Immature natural killer cell (primary cell): ENCODE measurements around the gene GDF7. TPM values are rescaled to one million over a fixed set of nuclear protein-coding genes. Genes with fewer than 3 reads are reported as not detected.
A peak's percentile ranks its signal among the peaks of the same experiment; 100 is the strongest.

Experiments used
- DNase-seq, 3 donors: peaks; one replicate each; pipeline ENCODE4 v3.0.0; 2022; ENCODE audit warnings: mixed read lengths in 1 of 3
- H3K27ac Mint-ChIP-seq, 6 donors: one replicate each; pipeline ENCODE4 v1.8.0; 2020; ENCODE audit warnings: mixed read lengths in 6 of 6, mild to moderate bottlenecking in 5 of 6, inconsistent platforms in 4 of 6, moderate library complexity in 3 of 6
- H3K27me3 Mint-ChIP-seq, 3 donors: one replicate each; pipeline ENCODE4 v1.8.0; 2020 to 2021; ENCODE audit warnings: low read depth in 3 of 3, mild to moderate bottlenecking in 3 of 3, mixed read lengths in 3 of 3, moderate library complexity in 3 of 3, inconsistent platforms in 1 of 3
- H3K36me3 Mint-ChIP-seq, 3 donors: one replicate each; pipeline ENCODE4 v1.8.0; 2020; ENCODE audit warnings: mixed read lengths in 3 of 3, inconsistent platforms in 2 of 3, mild to moderate bottlenecking in 2 of 3
- H3K4me1 Mint-ChIP-seq, 2 donors: one replicate each; pipeline ENCODE4 v1.8.0; 2020; ENCODE audit warnings: inconsistent platforms in 2 of 2, mild to moderate bottlenecking in 2 of 2, mixed read lengths in 2 of 2, moderate library complexity in 1 of 2
- H3K4me3 Mint-ChIP-seq, 5 donors: one replicate each; pipeline ENCODE4 v1.8.0; 2020; ENCODE audit warnings: mild to moderate bottlenecking in 5 of 5, mixed read lengths in 5 of 5, inconsistent platforms in 3 of 5, moderate library complexity in 3 of 5
- H3K9me3 Mint-ChIP-seq, 6 donors: one replicate each; pipeline ENCODE4 v1.8.0; 2020; ENCODE audit warnings: mild to moderate bottlenecking in 6 of 6, mixed read lengths in 6 of 6, inconsistent platforms in 4 of 6, moderate library complexity in 3 of 6
- polyA plus RNA-seq, 3 donors: library from polyadenylated mRNA; unstranded; fragments of 300-500 nt; fragmentation: Illumina TruSeq; gene quantifications; one replicate each; pipeline ENCODE4 v1.2.3, GENCODE V29; 2021

The GDF7 gene
- polyA plus RNA-seq, 3 donors from 2014 or later, result not detected

DNA sequence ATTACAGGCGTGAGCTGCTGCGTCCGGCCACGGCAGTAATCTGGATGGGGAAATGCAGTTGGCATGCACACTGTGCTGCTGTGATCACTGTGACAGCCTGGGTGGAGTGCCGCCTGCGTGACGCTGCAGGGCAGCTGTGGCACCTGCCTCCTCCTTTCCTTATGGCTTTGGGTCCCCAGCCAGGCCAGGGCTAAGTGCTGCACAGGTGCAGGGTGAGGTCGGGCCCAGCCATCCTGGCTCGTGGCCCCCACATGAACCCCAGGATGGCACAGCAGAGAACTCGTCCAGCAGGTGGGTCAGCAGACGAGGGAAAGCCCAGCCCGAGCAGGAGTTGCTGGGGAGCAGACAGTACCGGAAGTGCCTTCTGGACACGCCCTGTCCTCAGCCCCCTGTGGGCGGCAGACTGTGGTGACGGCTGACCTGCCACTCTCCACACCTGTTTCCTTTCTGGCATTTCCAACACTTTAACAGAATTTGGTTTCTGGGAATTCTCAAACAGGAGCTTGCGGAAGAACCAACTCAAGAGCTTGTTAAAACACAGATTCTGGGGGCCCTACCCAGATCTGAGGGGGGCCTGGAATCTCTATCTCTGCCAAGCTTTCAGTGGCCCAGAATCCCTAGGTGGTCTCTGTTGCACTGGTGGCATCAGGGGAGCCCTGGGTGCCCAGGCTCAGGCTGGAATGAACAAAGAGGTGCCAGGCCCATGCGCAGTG, 33.0 kb upstream of the GDF7 start:
- DNase-seq, result peak; percentile 10 to 24 (median 21)
- Mint-ChIP-seq H3K27me3 (peaks cover 0 to 2% (median under 1%) of the 10 kb centered on the region in 3 donors), H3K4me1 (peaks cover 7 to 23% of the 10 kb centered on the region in 2 donors), H3K27ac (peak overlapping the region in 5 of 6 donors; percentile 34 to 79 (median 58)), H3K4me3 (peak overlapping the region in 3 of 5 donors; percentile 44 to 56 (median 47)), H3K9me3 (no peaks in the 10 kb centered on the region), H3K36me3 (peaks cover 3 to 15% (median 5%) of the 10 kb centered on the region in 3 donors)

DNA sequence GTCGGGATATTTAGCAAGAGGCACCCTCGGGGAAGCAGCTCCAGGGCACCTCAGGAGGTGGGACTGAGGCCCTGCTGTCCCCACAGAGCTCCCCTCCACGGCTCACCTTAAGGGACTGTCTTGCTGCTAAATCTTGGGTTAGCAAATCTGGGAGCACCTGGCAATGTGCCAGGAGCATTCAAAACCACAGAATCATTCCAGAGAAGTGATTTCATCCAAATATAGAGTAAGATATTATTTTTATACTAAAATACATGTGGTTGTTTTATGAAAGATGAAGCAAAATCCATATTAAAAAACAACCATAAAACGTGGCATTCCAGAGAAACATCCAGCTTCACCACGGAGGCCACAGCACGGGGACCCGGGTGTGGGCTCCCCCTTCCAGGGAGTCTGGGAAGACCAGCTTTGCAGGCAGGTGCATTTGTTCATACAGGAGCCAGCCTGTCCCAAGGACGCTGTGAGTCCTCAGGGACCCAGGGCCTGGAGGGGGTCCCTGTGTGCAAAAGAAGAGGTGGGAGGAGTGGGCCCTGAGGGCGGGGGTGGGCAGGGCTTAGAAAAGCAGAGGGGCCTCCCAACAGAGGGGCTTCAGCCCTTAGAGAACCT, 32.3 kb upstream of the GDF7 start:
- no peak for DNase-seq
- H3K4me1 Mint-ChIP-seq, result peaks cover 7 to 23% of the 10 kb centered on the region in 2 donors
- no peaks in the 10 kb centered on the region for H3K9me3 Mint-ChIP-seq
- peaks cover 0 to 2% (median 2%) of the 10 kb centered on the region in 3 donors for H3K27me3 Mint-ChIP-seq
- peaks cover 6 to 21% (median 9%) of the 10 kb centered on the region in 3 donors for H3K36me3 Mint-ChIP-seq
- H3K27ac Mint-ChIP-seq, result peak overlapping the region in 2 of 6 donors; percentile 76 to 79
- H3K4me3 Mint-ChIP-seq, result no peak overlapping the region

DNA sequence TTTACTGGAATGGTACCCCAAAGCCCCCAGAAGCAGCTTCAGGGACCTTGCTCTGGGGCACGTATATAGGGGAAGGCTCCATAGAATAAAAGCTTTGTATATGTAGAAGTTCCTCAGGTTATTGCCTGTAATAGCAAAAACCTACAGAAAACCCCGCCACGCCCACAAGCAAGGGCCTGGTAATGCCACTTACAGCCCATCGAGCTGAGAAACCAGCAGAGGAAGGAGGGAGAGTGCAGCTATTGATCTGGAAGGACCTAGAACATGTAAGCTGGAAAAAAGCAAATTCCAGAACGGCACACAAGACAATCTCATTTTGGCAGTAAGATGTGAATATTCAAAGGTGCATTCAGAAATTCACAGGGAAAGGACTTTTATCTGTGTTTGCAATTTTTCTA, 31.8 kb upstream of the GDF7 start:
- Mint-ChIP-seq H3K36me3 (peaks cover 7 to 22% (median 9%) of the 10 kb centered on the region in 3 donors), H3K27ac (peak overlapping the region in 1 of 6 donors; percentile 53), H3K4me1 (peaks cover 7 to 23% of the 10 kb centered on the region in 2 donors)

DNA sequence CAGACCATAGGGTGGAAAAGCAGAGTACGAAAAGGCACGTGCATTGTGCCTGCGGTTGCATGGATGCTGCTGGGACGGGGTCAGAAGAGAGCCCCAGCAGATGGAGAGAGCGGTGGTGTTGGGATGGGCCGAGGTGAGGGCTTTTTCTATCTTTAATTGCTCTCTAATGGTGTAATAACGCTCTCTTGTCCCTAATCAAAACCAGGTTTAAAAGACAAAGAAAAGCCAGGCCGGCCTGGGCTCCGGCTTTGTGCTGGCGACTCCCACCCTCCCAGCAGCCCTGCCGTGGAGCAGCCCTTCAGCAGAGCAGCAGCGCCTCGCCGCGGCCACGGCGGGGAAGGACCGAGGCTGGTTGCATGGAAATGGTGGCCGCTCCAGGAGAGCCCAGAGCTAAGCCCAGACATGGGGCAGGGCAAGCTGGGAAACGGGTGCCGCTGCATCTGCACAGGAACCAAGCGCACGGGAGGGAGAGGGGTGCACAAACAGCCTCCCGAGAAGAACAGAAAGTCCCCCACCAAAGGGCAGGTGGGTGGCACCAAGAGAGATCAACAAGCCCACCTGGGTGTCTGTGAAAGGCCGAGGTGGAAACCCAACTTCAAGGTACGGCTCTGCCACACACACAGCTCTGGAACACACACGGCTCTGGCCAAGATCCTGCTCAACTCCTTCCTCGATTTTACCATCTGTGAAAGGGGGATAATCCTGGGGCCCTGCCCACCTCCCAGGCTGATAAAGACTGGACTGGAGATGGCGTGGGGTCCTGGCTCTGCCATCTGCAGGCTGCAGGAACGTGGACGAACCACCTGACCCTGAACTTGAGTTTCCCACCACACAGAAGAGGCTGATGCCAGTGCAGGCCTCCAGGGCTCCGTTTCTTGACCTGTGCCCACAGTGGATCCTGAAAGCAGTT, 31.0 kb upstream of the GDF7 start:
- DNase-seq, result peak; percentile 54 to 61 (median 57)
- Mint-ChIP-seq H3K27ac (peak overlapping the region in 1 of 6 donors; percentile 9), H3K36me3 (peaks cover 7 to 18% (median 9%) of the 10 kb centered on the region in 3 donors), H3K4me1 (peaks cover 7 to 23% of the 10 kb centered on the region in 2 donors), H3K4me3 (no peak overlapping the region), H3K9me3 (no peaks in the 10 kb centered on the region), H3K27me3 (peaks cover 0 to 2% (median 2%) of the 10 kb centered on the region in 3 donors)

More for the DNA sequence above, 31.8 kb upstream of the GDF7 start:
- Mint-ChIP-seq H3K27me3 (peaks cover 0 to 2% (median 2%) of the 10 kb centered on the region in 3 donors), H3K9me3 (no peaks in the 10 kb centered on the region), H3K4me3 (no peak overlapping the region)
- DNase-seq, result no peak

DNA sequence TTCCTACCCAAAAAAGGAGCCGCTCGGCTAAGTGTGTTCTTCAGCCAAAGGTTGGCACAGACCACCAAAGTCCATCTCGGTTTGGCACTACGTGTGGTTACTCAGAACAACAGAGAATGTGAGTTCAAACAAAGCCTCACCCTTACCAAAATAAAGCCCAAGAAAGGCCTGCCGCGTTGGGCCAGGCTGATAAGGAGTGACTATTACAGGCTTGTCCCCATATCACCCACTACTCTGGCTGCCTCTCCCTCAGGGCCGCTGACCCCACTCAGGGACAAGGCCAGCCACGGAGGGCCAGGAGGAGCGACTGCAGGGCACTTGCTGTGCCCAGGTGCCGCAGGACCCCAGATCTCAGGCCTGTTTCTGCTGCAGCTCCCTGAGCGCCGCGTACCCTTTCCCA, 29.8 kb upstream of the GDF7 start:
- Mint-ChIP-seq H3K4me1 (peaks cover 7 to 16% of the 10 kb centered on the region in 2 donors), H3K9me3 (no peaks in the 10 kb centered on the region), H3K27ac (no peak overlapping the region), H3K4me3 (no peak overlapping the region), H3K27me3 (peaks cover 0 to 4% (median 2%) of the 10 kb centered on the region in 3 donors), H3K36me3 (peaks cover 7 to 15% (median 9%) of the 10 kb centered on the region in 3 donors)
- no peak for DNase-seq

DNA sequence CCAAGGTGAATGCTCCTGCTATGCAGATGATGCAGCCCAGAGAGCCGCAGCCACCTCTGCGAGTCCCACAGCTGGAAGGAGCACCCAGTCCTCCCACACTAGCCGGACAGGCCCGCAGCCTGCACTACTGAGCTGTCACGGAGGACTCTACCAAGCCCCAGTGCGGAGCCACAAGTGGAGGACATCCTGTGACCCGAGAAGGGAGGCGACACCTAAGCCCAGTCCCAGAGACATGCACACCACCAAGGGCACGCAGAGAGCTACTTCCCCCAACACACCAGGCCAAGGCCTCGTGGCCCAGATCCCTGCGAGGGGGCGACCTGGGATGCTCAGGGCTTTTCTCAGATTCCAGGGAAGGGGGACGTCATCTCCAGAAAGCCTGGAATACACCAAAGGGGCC, 28.9 kb upstream of the GDF7 start:
- Mint-ChIP-seq H3K27ac (no peak overlapping the region), H3K4me1 (peaks cover 9 to 16% of the 10 kb centered on the region in 2 donors), H3K9me3 (no peaks in the 10 kb centered on the region), H3K4me3 (no peak overlapping the region), H3K27me3 (peaks cover 0 to 4% (median 2%) of the 10 kb centered on the region in 3 donors), H3K36me3 (peaks cover 7 to 16% (median 9%) of the 10 kb centered on the region in 3 donors)
- no peak for DNase-seq

DNA sequence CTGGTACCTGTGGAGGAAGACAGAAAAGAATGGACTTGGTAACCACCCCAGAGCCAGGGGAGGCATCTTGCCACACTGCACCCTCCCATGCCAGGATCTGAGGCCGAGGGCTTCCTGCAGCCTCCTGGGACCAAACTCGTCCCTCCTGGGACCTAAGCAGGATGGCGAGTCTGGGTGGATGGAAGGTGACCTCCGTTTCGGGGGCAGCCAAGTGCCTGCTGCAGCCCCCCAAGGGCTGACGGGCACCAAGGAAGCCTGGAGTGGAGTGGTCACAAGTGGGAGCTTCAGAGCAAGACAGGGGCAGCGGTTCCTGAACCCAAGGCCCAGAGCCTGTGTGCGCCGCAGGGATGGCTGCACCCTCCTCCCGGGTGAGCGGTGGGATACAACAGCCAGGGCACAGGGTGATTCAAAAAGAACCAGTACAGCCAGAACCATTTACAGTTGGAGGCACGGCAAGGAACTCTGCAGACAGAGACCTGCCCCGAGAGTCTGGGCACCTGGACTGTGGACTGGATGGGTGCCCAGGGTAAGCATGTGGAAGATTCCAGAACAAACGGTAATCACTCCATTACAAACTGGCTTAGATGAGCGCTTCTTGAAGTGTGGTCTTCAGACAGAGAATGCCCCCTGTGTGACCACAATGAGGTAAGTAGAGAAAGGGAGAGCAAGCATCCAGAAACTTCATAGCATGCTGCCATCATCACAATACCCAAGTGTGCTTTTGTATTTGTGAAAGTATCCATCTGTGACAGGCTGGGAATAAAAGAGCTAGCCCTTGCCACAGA, 28.1 kb upstream of the GDF7 start:
- H3K27ac Mint-ChIP-seq, result no peak overlapping the region
- peaks cover 7 to 24% (median 13%) of the 10 kb centered on the region in 3 donors for H3K36me3 Mint-ChIP-seq
- no peaks in the 10 kb centered on the region for H3K9me3 Mint-ChIP-seq
- no peak overlapping the region for H3K4me3 Mint-ChIP-seq
- DNase-seq, result no peak
- H3K4me1 Mint-ChIP-seq, result peaks cover 7 to 15% of the 10 kb centered on the region in 2 donors
- H3K27me3 Mint-ChIP-seq, result peaks cover 0 to 4% (median 2%) of the 10 kb centered on the region in 3 donors

DNA sequence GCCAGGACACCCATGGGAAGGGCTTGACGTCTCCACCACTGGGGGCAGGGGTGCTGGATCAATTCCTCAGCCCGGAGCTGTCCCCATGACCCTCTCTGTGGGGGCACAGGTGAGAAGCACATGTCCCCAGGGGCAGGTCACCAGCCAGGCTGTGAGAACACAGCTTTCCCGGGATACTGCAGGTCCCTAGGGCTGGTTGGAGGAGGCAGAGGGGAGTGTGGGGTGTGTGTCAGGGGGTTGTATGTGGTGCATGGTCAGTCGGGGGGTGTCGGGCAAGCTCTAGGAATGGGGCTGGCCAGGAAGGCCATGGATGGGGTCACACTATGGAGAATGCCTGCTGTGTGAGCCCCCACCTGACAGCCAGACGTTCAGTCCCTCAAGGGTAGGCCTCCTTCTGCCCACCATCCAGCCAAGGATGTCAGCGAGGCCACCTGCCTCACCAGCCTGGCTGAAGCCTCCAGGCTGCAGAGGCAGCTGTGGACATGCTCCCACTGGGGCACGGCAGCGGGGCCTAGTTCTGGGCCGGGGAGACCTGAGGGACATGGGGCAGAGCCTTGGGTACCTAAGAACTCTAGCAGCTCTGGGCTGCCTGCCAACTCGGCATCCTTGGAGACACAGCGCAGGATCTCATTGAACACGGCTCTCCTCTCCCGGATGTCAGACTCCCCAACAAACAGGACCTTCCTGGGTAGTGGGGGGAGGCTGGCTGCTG, 26.4 kb upstream of the GDF7 start:
- DNase-seq, result no peak
- H3K4me3 Mint-ChIP-seq, result no peak overlapping the region
- peaks cover 2% of the 10 kb centered on the region in 3 donors for H3K27me3 Mint-ChIP-seq
- H3K9me3 Mint-ChIP-seq, result no peaks in the 10 kb centered on the region
- H3K4me1 Mint-ChIP-seq, result peaks cover 2 to 12% of the 10 kb centered on the region in 2 donors
- peaks cover 7 to 28% (median 19%) of the 10 kb centered on the region in 3 donors for H3K36me3 Mint-ChIP-seq
- peak overlapping the region in 1 of 6 donors; percentile 55 for H3K27ac Mint-ChIP-seq

DNA sequence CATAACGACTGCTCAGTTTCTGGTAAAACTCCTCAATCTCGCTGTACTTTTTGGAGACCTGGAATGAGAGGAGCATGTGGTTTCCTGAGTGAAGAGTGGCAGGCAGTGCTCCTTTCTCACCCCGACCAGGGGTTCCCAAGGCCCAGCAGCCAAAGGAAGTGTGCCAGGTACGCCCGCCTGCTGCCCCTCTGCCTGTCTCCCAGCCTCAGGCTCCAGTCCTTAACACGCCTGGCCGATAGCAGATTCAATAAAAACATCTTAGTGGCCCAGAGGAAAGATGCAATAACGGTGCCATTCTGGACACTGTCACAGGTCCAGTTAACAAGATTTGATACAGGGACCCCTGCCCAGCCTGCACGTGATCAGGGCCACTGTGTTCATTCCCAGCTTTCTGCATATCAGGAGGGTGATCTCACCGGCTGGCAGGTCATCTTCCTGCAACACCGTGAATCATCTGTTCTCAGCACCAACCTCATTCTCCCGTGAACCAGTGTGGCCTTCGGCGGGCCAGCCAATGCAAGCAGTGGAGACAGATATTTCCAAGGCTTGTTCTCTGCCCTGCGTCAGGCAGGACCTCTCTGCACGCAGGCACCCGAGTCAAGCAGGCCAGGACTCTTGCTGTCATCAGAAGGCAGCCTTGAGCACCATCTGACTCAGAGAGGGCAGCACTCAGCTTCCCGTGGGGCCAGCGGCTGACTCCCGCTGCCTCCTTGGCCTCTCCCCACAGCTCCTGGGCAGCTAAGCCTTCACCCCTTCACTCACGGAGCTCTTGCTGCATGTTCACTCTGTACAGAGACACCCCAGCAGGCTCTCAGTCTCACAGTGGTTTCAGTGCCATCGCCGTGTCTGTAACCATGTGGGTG, 25.6 kb upstream of the GDF7 start:
- Mint-ChIP-seq H3K9me3 (no peaks in the 10 kb centered on the region), H3K36me3 (peaks cover 7 to 27% (median 19%) of the 10 kb centered on the region in 3 donors), H3K4me1 (peaks cover 3 to 7% of the 10 kb centered on the region in 2 donors), H3K27me3 (peaks cover 2% of the 10 kb centered on the region in 3 donors), H3K4me3 (no peak overlapping the region), H3K27ac (no peak overlapping the region)
- no peak for DNase-seq

DNA sequence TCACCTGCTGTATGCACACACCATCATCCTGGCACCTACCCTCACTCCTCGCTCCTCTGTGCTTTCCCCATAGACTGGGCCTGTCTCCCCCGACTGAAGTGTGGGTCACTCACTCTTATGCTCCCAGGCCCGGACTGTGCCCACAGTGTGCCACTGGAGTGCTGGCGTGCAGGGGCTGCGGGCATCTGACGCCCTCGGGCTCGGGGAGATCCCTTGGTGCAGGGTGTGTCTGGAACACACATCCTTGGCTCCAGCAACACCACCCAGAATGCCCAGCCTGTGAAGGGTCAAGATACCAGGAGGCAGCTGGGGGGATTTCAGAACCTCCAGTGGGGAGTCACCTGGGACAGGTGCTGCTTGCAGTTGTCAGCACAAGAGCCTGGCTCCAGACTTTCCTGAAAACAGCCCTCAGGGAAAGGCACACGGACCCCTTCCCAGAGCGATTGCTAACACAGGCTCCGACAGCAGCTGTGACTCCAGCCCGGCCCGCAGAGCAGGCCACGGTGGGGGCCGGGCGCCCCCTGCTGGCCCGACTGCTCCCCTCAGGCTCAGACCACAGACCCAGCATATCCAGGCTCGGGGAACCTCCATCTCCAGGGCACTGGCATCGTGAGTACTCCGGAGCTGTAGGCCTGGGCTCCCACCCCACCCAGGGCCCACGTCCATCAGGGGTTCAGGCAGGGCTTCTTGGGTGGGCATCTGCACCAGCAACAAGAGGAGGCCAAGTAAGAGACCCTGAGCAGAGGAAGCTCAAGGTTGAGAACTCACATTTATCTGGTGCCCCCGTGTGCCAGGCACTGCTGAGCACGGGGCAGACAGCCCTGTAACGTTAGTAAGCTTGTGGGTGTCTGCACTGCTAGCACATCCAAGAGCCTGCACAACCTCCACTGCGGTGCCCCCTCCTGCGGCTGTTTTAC, 24.6 kb upstream of the GDF7 start:
- peak; percentile 72 to 77 (median 74) for DNase-seq
- Mint-ChIP-seq H3K27ac (no peak overlapping the region), H3K36me3 (peaks cover 7 to 27% (median 19%) of the 10 kb centered on the region in 3 donors), H3K4me1 (peaks cover 4 to 7% of the 10 kb centered on the region in 2 donors), H3K4me3 (no peak overlapping the region), H3K27me3 (peaks cover 2% of the 10 kb centered on the region in 3 donors), H3K9me3 (no peaks in the 10 kb centered on the region)

DNA sequence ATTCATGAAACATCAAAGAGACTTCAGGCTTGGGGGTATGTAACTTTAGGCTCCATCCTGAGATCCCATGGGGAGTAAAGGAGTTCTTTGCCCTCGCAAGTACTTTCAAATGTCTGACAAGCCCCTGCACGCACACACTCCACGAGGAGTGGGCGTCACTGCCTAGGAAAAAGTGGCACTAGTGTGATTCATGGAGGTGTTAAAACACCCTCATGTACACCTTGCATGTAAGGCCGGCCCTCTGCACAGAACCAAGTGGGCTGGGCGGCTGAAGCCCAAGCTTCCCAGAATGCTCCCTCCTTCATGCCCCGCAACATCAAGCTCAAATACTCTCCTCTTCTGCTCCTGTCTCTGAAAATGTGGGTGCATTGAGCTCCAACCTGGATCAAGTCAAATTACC, 23.9 kb upstream of the GDF7 start:
- no peak overlapping the region for H3K4me3 Mint-ChIP-seq
- H3K27me3 Mint-ChIP-seq, result peaks cover 2% of the 10 kb centered on the region in 3 donors
- H3K9me3 Mint-ChIP-seq, result no peaks in the 10 kb centered on the region
- DNase-seq, result no peak
- peaks cover 4 to 9% of the 10 kb centered on the region in 2 donors for H3K4me1 Mint-ChIP-seq
- no peak overlapping the region for H3K27ac Mint-ChIP-seq
- H3K36me3 Mint-ChIP-seq, result peaks cover 7 to 27% (median 19%) of the 10 kb centered on the region in 3 donors
